Measurements from ENCODE around the gene OPHN1. TPM values are rescaled to one million over a fixed set of nuclear protein-coding genes. Genes with fewer than 3 reads are reported as not detected.
A peak's percentile ranks its signal among the peaks of the same experiment; 100 is the strongest.

The OPHN1 gene
- 4.0 TPM for polyA plus RNA-seq (2013, experiment 1 of 2; ENCODE audit: insufficient read length)
- polyA plus RNA-seq (2013, experiment 2 of 2; ENCODE audit: insufficient read length), result 6.3 TPM

- DNase-seq, result peak; percentile 73
Measured at GRCh38 chrX:68433155-68433980, at the start of gene OPHN1. TSS of gene OPHN1 (minus strand) at chrX:68433495. CDS start at chrX:68433020, 475 bp downstream.

- no peak for DNase-seq
Measured at GRCh38 chrX:68480969-68481368, 47.7 kb upstream of the OPHN1 start.

GRCh38 chrX:68464796-68465195, 31.5 kb upstream of the OPHN1 start:
- DNase-seq, result no peak

- DNase-seq, result no peak
Measured at GRCh38 chrX:68463880-68464279, 30.6 kb upstream of the OPHN1 start.

- peak; percentile 60 for DNase-seq
Measured at GRCh38 chrX:68462653-68463052, 29.4 kb upstream of the OPHN1 start.

- DNase-seq, result no peak
Measured at GRCh38 chrX:68462197-68462596, 28.9 kb upstream of the OPHN1 start.

GRCh38 chrX:68461576-68461975, 28.3 kb upstream of the OPHN1 start:
- no peak for DNase-seq

GRCh38 chrX:68461093-68461492, 27.8 kb upstream of the OPHN1 start:
- no peak for DNase-seq

GRCh38 chrX:68455151-68455510, 21.8 kb upstream of the OPHN1 start:
- no peak for DNase-seq

GRCh38 chrX:68454476-68455150, 21.3 kb upstream of the OPHN1 start:
- DNase-seq, result no peak

- no peak for DNase-seq
Measured at GRCh38 chrX:68451720-68452119, 18.4 kb upstream of the OPHN1 start.

- DNase-seq, result peak; percentile 67
Measured at GRCh38 chrX:68443155-68443868, 10.0 kb upstream of the OPHN1 start.

- peak; percentile 74 for DNase-seq
Measured at GRCh38 chrX:68440940-68441339, 7.6 kb upstream of the OPHN1 start.

GRCh38 chrX:68440442-68440841, 7.1 kb upstream of the OPHN1 start:
- no peak for DNase-seq

GRCh38 chrX:68439341-68439740, 6.0 kb upstream of the OPHN1 start:
- no peak for DNase-seq

- DNase-seq, result no peak
Measured at GRCh38 chrX:68438575-68438974, 5.3 kb upstream of the OPHN1 start.

- DNase-seq, result no peak
Measured at GRCh38 chrX:68433981-68434299, 645 bp upstream of the OPHN1 start.

GRCh38 chrX:68432648-68433047, 647 bp downstream of the OPHN1 start:
- no peak for DNase-seq

- no peak for DNase-seq
Measured at GRCh38 chrX:68431836-68432235, 1.5 kb downstream of the OPHN1 start.

- DNase-seq, result peak; percentile 62
Measured at GRCh38 chrX:68429216-68429615, 4.1 kb downstream of the OPHN1 start.

- peak; percentile 80 for DNase-seq
Measured at GRCh38 chrX:68428431-68428830, 4.9 kb downstream of the OPHN1 start.

- DNase-seq, result no peak
Measured at GRCh38 chrX:68424719-68425118, 8.6 kb downstream of the OPHN1 start.

- no peak for DNase-seq
Measured at GRCh38 chrX:68422478-68422877, 10.8 kb downstream of the OPHN1 start.

All from fibroblast of skin of scalp (primary cell).